ENCODE measurements around the gene MYO15B.

The MYO15B gene

GRCh38 chr17:75568412-75569255 is 19.0 kb upstream of the MYO15B start:
- no peak for TF ChIP-seq CTCF (IDR thresholded peaks at IDR 0.05; ENCODE audit: low read depth, low read length)
- no peak overlapping the region for H3K4me3 ChIP-seq (ENCODE audit: low read depth, low read length)

GRCh38 chr17:75570034-75570676 is 17.4 kb upstream of the MYO15B start:
- no peak for TF ChIP-seq CTCF (IDR thresholded peaks at IDR 0.05; ENCODE audit: low read depth, low read length)

GRCh38 chr17:75570772-75571171 is 16.8 kb upstream of the MYO15B start:
- H3K4me3 ChIP-seq (ENCODE audit: low read depth, low read length) = no peak overlapping the region
- TF ChIP-seq CTCF (IDR thresholded peaks at IDR 0.05; ENCODE audit: low read depth, low read length) = no peak

More at GRCh38 chr17:75570034-75570676, 17.4 kb upstream of the MYO15B start:
- H3K4me3 ChIP-seq (ENCODE audit: low read depth, low read length) = no peak overlapping the region

GRCh38 chr17:75571197-75571884 is 16.3 kb upstream of the MYO15B start:
- TF ChIP-seq CTCF (IDR thresholded peaks at IDR 0.05; ENCODE audit: low read depth, low read length) = no peak
- H3K4me3 ChIP-seq (ENCODE audit: low read depth, low read length) = no peak overlapping the region

- no peak overlapping the region for H3K4me3 ChIP-seq (ENCODE audit: low read depth, low read length)
- TF ChIP-seq CTCF (IDR thresholded peaks at IDR 0.05; ENCODE audit: low read depth, low read length) = no peak
These were observed 15.8 kb upstream of the MYO15B start for GRCh38 chr17:75571885-75572215.

GRCh38 chr17:75572713-75573539 is 14.7 kb upstream of the MYO15B start:
- no peak for TF ChIP-seq CTCF (IDR thresholded peaks at IDR 0.05; ENCODE audit: low read depth, low read length)
- H3K4me3 ChIP-seq (ENCODE audit: low read depth, low read length) = no peak overlapping the region

Data from WI38 (cell line).